NB4 (cell line): Measurements from ENCODE around the gene FBN1.

Source experiments
- MYC ChIP-seq: IDR thresholded peaks from 2 replicates; pipeline ENCODE4 v1.6.1; 2011; ENCODE audit warnings: low read depth, low read length
- POLR2A ChIP-seq: IDR thresholded peaks from 2 replicates; pipeline ENCODE4 v1.6.1; 2011; ENCODE audit warnings: mild to moderate bottlenecking; ENCODE audit not compliant: insufficient read length; ENCODE audit errors: extremely low read depth
- TF ChIP-seq, protein P1 (sequence below): IDR thresholded peaks from 2 replicates; pipeline ENCODE4 v1.6.1; 2011; ENCODE audit warnings: low read depth, low read length
- TF ChIP-seq, protein P2 (sequence below): IDR thresholded peaks from one replicate; pipeline ENCODE4 v1.5.1; 2012; ENCODE audit warnings: low read depth, low read length

- TF ChIP-seq, protein P1, sequence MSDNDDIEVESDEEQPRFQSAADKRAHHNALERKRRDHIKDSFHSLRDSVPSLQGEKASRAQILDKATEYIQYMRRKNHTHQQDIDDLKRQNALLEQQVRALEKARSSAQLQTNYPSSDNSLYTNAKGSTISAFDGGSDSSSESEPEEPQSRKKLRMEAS = no peak
- TF ChIP-seq, protein P2, sequence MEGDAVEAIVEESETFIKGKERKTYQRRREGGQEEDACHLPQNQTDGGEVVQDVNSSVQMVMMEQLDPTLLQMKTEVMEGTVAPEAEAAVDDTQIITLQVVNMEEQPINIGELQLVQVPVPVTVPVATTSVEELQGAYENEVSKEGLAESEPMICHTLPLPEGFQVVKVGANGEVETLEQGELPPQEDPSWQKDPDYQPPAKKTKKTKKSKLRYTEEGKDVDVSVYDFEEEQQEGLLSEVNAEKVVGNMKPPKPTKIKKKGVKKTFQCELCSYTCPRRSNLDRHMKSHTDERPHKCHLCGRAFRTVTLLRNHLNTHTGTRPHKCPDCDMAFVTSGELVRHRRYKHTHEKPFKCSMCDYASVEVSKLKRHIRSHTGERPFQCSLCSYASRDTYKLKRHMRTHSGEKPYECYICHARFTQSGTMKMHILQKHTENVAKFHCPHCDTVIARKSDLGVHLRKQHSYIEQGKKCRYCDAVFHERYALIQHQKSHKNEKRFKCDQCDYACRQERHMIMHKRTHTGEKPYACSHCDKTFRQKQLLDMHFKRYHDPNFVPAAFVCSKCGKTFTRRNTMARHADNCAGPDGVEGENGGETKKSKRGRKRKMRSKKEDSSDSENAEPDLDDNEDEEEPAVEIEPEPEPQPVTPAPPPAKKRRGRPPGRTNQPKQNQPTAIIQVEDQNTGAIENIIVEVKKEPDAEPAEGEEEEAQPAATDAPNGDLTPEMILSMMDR = no peak
- TF ChIP-seq POLR2A (no peak), MYC (no peak)
These were observed 97.1 kb downstream of the FBN1 start for GRCh38 chr15:48548455-48548854.
